Loucy (cell line): ENCODE results near the gene CCDC178.

ENCODE experiments used
- H2AFZ ChIP-seq: fragments of 200-600 bp; sonication (generic); 2 replicates; pipeline ENCODE4 v1.6.0; 2016; ENCODE audit warnings: antibody characterized with exemption, mild to moderate bottlenecking, low read length, moderate library complexity
- H3F3A ChIP-seq: fragments of 200-600 bp; 2 replicates; pipeline ENCODE4 v1.6.0; 2016; ENCODE audit warnings: antibody characterized with exemption, low read depth, mild to moderate bottlenecking
- H3K27me3 ChIP-seq: fragments of 200-600 bp; sonication (generic); 2 replicates; pipeline ENCODE4 v1.6.1; 2014; ENCODE audit warnings: low read length, mild to moderate bottlenecking; ENCODE audit not compliant: insufficient read depth, poor library complexity, severe bottlenecking
- H3K36me3 ChIP-seq: fragments of 200-600 bp; sonication (generic); 2 replicates; pipeline ENCODE4 v1.6.1; 2016; ENCODE audit warnings: low read length; ENCODE audit not compliant: insufficient read depth
- H3K4me1 ChIP-seq: fragments of 200-600 bp; sonication (generic); 2 replicates; pipeline ENCODE4 v1.5.1; 2014; ENCODE audit warnings: low read length, mild to moderate bottlenecking; ENCODE audit not compliant: insufficient read depth, poor library complexity, severe bottlenecking
- H3K4me2 ChIP-seq: fragments of 200-600 bp; sonication (generic); 2 replicates; pipeline ENCODE4 v1.6.0; 2014; ENCODE audit warnings: antibody characterized with exemption, low read length, low read depth, mild to moderate bottlenecking; ENCODE audit not compliant: poor library complexity, severe bottlenecking
- H3K4me3 ChIP-seq: fragments of 200-600 bp; sonication (generic); 2 replicates; pipeline ENCODE4 v1.5.1; 2014; ENCODE audit warnings: low read length, mild to moderate bottlenecking, mixed read lengths; ENCODE audit not compliant: poor library complexity, severe bottlenecking
- H3K79me2 ChIP-seq: fragments of 200-600 bp; sonication (generic); 2 replicates; pipeline ENCODE4 v1.6.1; 2014; ENCODE audit warnings: low read length; ENCODE audit not compliant: insufficient read depth
- H3K9ac ChIP-seq: fragments of 200-600 bp; sonication (generic); 2 replicates; pipeline ENCODE4 v1.6.0; 2014; ENCODE audit warnings: mild to moderate bottlenecking, low read depth, low read length, moderate library complexity; ENCODE audit not compliant: poor library complexity, severe bottlenecking
- H3K9me2 ChIP-seq: fragments of 200-600 bp; sonication (generic); replicated peaks from 2 replicates; pipeline ENCODE4 v1.6.1; 2016; ENCODE audit warnings: low read depth, low read length, mixed read lengths
- H3K9me3 ChIP-seq: fragments of 200-600 bp; sonication (generic); 2 replicates; pipeline ENCODE4 v1.6.1; 2014; ENCODE audit warnings: mild to moderate bottlenecking, antibody characterized with exemption, low read length, low read depth; ENCODE audit not compliant: insufficient read depth
- H4K20me1 ChIP-seq: fragments of 200-600 bp; sonication (generic); 2 replicates; pipeline ENCODE4 v1.6.0; 2014; ENCODE audit warnings: antibody characterized with exemption, low read length, mild to moderate bottlenecking; ENCODE audit not compliant: insufficient read depth, poor library complexity, severe bottlenecking
- EZH2phosphoT487 ChIP-seq: fragments of 200-600 bp; IDR thresholded peaks from 2 replicates; pipeline ENCODE4 v1.6.1; 2018; ENCODE audit warnings: antibody characterized with exemption, mild to moderate bottlenecking, moderate library complexity, borderline replicate concordance
- TF ChIP-seq, protein P1 (sequence below): fragments of 200-600 bp; sonication (generic); conservative IDR thresholded peaks from 2 replicates; pipeline ENCODE4 v1.5.1; 2014; ENCODE audit warnings: mild to moderate bottlenecking, antibody characterized with exemption, low read length

The CCDC178 gene

DNA sequence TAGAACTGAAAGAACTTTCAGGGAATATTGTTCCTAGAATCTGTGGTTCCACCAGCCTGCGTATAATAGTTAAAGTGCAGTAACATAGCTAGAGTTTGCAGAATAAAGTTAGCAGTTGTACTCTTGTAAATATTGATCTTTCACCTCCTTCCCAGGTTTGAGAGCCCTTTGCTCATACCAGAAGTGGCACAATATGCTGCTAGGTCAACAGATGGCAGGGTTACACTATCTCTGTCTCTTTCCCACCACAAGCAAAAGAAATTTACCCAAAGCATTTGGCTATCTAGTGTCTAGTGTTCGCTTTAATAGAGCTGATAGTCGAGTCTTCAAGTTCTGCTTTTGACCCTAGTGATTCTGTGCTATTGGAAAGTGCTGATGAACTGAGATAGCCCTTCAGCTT, 548.7 kb downstream of the CCDC178 start:
- TF ChIP-seq, protein P1, sequence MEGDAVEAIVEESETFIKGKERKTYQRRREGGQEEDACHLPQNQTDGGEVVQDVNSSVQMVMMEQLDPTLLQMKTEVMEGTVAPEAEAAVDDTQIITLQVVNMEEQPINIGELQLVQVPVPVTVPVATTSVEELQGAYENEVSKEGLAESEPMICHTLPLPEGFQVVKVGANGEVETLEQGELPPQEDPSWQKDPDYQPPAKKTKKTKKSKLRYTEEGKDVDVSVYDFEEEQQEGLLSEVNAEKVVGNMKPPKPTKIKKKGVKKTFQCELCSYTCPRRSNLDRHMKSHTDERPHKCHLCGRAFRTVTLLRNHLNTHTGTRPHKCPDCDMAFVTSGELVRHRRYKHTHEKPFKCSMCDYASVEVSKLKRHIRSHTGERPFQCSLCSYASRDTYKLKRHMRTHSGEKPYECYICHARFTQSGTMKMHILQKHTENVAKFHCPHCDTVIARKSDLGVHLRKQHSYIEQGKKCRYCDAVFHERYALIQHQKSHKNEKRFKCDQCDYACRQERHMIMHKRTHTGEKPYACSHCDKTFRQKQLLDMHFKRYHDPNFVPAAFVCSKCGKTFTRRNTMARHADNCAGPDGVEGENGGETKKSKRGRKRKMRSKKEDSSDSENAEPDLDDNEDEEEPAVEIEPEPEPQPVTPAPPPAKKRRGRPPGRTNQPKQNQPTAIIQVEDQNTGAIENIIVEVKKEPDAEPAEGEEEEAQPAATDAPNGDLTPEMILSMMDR, result no peak
- TF ChIP-seq EZH2phosphoT487, result no peak
- H2AFZ ChIP-seq, result no peak overlapping the region
- no peaks in the 10 kb centered on the region for H3F3A ChIP-seq
- H3K79me2 ChIP-seq, result no peaks in the 10 kb centered on the region
- H3K9me3 ChIP-seq, result no peaks in the 10 kb centered on the region
- H4K20me1 ChIP-seq, result no peaks in the 10 kb centered on the region
- H3K4me1 ChIP-seq, result no peaks in the 10 kb centered on the region
- H3K9ac ChIP-seq, result no peak overlapping the region
- no peaks in the 10 kb centered on the region for H3K27me3 ChIP-seq
- no peaks in the 10 kb centered on the region for H3K9me2 ChIP-seq
- H3K36me3 ChIP-seq, result no peaks in the 10 kb centered on the region
- no peak overlapping the region for H3K4me3 ChIP-seq
- H3K4me2 ChIP-seq, result no peak overlapping the region

DNA sequence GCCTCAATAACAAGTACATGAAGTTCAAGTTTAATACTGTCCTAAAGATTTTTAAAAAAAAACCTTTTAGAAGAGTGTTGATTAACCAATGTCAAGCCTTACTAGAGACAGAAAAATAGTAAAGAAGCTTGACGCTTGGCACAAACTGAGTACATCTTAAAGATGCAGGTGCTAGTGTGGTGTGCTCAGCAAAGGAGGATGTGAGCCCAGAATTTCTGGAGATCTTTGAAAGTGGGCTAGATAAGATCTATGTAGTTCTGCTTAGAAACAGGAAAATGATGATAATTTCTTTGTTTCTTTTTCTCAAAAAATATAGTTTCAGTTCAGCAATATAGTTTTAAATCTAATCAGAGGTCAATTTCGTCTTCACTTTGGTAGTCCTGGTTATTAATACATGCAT, 549.4 kb downstream of the CCDC178 start:
- Histone ChIP-seq H3K79me2 (no peaks in the 10 kb centered on the region), H3F3A (no peaks in the 10 kb centered on the region), H3K4me1 (no peaks in the 10 kb centered on the region), H3K9ac (no peak overlapping the region), H3K9me2 (no peaks in the 10 kb centered on the region), H3K4me2 (no peak overlapping the region), H2AFZ (no peak overlapping the region), H3K36me3 (no peaks in the 10 kb centered on the region), H3K4me3 (no peak overlapping the region), H4K20me1 (no peaks in the 10 kb centered on the region), H3K9me3 (no peaks in the 10 kb centered on the region), H3K27me3 (no peaks in the 10 kb centered on the region)
- TF ChIP-seq EZH2phosphoT487, result no peak
- TF ChIP-seq, protein P1, result no peak

DNA sequence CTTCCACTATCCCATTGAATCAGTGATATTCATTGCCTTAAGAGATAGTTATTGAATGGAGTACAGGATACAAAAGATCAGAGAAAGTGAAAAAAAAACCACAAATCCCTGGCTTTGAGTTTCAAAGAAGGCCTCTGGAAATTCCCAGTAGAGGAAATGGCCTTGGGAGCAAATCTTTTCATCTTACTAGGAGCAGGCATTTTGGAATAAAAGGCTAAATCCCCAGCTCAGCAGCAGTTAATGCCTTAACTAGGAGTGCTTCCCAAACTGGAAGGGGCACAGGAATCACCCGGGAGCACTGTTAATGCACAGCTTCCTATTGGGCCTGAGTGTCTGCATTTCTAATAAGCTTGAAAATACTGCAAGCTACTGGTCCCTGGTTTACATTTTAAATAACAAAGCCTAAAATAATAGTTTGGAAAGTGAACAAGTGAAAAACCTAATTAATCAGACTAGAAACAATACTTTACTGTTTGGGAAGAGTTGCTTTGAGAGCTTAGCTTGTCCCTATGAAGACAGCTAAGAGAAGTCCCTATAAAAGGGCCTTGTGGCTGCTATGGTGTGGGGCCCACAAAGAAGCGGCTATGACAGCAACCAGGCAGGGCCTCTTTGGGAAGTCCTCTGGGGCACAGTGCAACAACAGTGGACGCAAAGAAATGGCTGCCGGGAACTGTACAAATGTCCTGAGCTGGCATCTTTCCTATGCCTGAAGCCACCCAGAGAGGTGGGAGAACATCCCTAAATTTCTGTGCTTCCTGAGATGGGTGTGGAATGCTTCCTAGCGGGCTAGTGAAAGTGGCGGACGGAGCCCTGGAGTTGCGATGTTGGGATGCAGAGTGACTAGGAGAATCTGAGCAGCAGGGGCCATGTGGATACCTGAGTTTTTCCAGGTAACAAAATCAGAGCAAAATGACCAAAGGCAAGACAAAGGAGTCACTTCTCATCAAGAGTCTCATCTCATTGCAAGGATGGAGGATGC, 550.6 kb downstream of the CCDC178 start:
- no peaks in the 10 kb centered on the region for H3K27me3 ChIP-seq
- H4K20me1 ChIP-seq, result no peaks in the 10 kb centered on the region
- H3F3A ChIP-seq, result no peaks in the 10 kb centered on the region
- H3K9me2 ChIP-seq, result no peaks in the 10 kb centered on the region
- no peak overlapping the region for H3K4me3 ChIP-seq
- H3K9me3 ChIP-seq, result no peaks in the 10 kb centered on the region
- H3K4me2 ChIP-seq, result no peak overlapping the region
- no peak overlapping the region for H3K9ac ChIP-seq
- no peak overlapping the region for H2AFZ ChIP-seq
- H3K79me2 ChIP-seq, result no peaks in the 10 kb centered on the region
- no peak for TF ChIP-seq EZH2phosphoT487
- TF ChIP-seq, protein P1, result no peak
- no peaks in the 10 kb centered on the region for H3K36me3 ChIP-seq
- H3K4me1 ChIP-seq, result no peaks in the 10 kb centered on the region
